Endodermal cell (in vitro differentiated cells): Measurements from ENCODE around the gene BTBD10. TPM values are rescaled to one million over a fixed set of nuclear protein-coding genes. Genes with fewer than 3 reads are reported as not detected.

Experiments
- DNase-seq: peaks from one replicate; pipeline ENCODE4 v3.0.0-alpha.2; 2017
- H3K27ac ChIP-seq: 2 replicates; pipeline ENCODE4 v1.5.1; 2013; ENCODE audit warnings: mild to moderate bottlenecking, low read depth, low read length, moderate library complexity
- H3K27me3 ChIP-seq: 2 replicates; pipeline ENCODE4 v1.6.1; 2013; ENCODE audit warnings: mild to moderate bottlenecking, low read length, moderate library complexity; ENCODE audit not compliant: insufficient read depth, control insufficient read depth, poor library complexity, severe bottlenecking
- H3K36me3 ChIP-seq: 2 replicates; pipeline ENCODE4 v1.7.0; 2013; ENCODE audit warnings: mild to moderate bottlenecking, low read length, moderate library complexity; ENCODE audit not compliant: control insufficient read depth, insufficient read depth
- H3K4me1 ChIP-seq: one replicate; pipeline ENCODE4 v1.7.0; 2013; ENCODE audit warnings: low read length; ENCODE audit not compliant: control insufficient read depth, insufficient read depth
- H3K4me3 ChIP-seq: 2 replicates; pipeline ENCODE4 v1.5.1; 2013; ENCODE audit warnings: mild to moderate bottlenecking, low read length, moderate library complexity
- H3K9ac ChIP-seq: 2 replicates; pipeline ENCODE4 v1.6.1; 2013; ENCODE audit warnings: mild to moderate bottlenecking, low read length, moderate library complexity; ENCODE audit not compliant: poor library complexity, severe bottlenecking; ENCODE audit errors: extremely low read depth
- H3K9me3 ChIP-seq: 2 replicates; pipeline ENCODE4 v1.6.1; 2013; ENCODE audit warnings: mild to moderate bottlenecking, low read length, moderate library complexity; ENCODE audit not compliant: control insufficient read depth
- H3K27ac Mint-ChIP-seq: 2 replicates; pipeline ENCODE4 v1.8.0; 2020; ENCODE audit warnings: mixed read lengths
- H3K27me3 Mint-ChIP-seq: 2 replicates; pipeline ENCODE4 v1.8.0; 2021; ENCODE audit warnings: mild to moderate bottlenecking, mixed read lengths; ENCODE audit not compliant: insufficient read depth
- H3K36me3 Mint-ChIP-seq: 2 replicates; pipeline ENCODE4 v1.8.0; 2020; ENCODE audit warnings: low read depth, mixed read lengths
- H3K4me1 Mint-ChIP-seq: 2 replicates; pipeline ENCODE4 v1.8.0; 2020; ENCODE audit warnings: mixed read lengths
- H3K4me3 Mint-ChIP-seq: 2 replicates; pipeline ENCODE4 v1.8.0; 2020; ENCODE audit warnings: mild to moderate bottlenecking, moderate library complexity, mixed read lengths
- H3K9me3 Mint-ChIP-seq: 2 replicates; pipeline ENCODE4 v1.8.0; 2020; ENCODE audit warnings: mild to moderate bottlenecking, mixed read lengths
- WGBS, 2 experiments: methylation state at CpG; one replicate each; pipeline versions ENCODE4 v1.1.5 to v1.1.7; 2013; ENCODE audit warnings: missing lambda C conversion rate in 2 of 2, mixed read lengths in 1 of 2; ENCODE audit not compliant: insufficient coverage in 1 of 2, insufficient read length in 1 of 2; 5-methylcytosine and 5-hydroxymethylcytosine counted together
- total RNA-seq, 2 donors: library from RNA; stranded (reverse); fragmentation: NEBNext Ultra II Directional in 1 of 2; extraction: Animal tissue kit (Norgen Biotek cat#: 25700) in 1 of 2; gene quantifications; 2 replicates in 1 of 2; 3 replicates in 1 of 2; pipeline ENCODE4 v1.2.1, GENCODE V29; 2021
- TF ChIP-seq, protein P1 (sequence below): fragments of 200-600 bp; sonication (generic); conservative IDR thresholded peaks from 2 replicates; pipeline ENCODE4 v1.5.0; 2021; ENCODE audit warnings: antibody characterized with exemption, mild to moderate bottlenecking

The BTBD10 gene
- total RNA-seq, 2 donors from 2014 or later, result 30.0 to 30.8 TPM

DNA sequence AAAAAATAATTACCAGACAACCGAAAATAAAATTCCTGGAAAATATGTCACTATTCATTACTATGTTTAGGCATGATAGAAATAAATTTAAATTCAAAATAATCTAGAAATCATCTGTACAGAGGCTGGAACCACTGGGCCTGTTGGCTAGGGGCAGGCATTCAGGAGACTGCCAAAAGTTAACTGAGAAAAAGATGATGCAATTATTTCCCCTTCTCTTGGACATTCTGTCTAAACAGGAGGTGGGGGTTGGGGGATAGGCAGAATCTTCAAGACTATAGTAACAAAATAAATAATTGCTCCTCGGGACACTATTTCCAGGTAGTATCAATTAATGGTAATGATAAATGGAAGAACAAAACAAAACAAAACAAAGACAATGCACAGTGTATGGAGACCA, 14.1 kb downstream of the BTBD10 start:
- Mint-ChIP-seq H3K9me3 (peaks cover 4% of the 10 kb centered on the region), H3K36me3 (no peaks in the 10 kb centered on the region), H3K27ac (no peak overlapping the region), H3K4me3 (no peak overlapping the region), H3K4me1 (peaks cover 5% of the 10 kb centered on the region), H3K27me3 (no peaks in the 10 kb centered on the region)
- Histone ChIP-seq H3K27ac (no peak overlapping the region), H3K9me3 (peaks cover 17% of the 10 kb centered on the region), H3K9ac (no peak overlapping the region), H3K4me3 (no peak overlapping the region), H3K36me3 (peaks cover 4% of the 10 kb centered on the region), H3K4me1 (no peaks in the 10 kb centered on the region), H3K27me3 (no peaks in the 10 kb centered on the region)
- no peak for DNase-seq
- TF ChIP-seq, protein P1, sequence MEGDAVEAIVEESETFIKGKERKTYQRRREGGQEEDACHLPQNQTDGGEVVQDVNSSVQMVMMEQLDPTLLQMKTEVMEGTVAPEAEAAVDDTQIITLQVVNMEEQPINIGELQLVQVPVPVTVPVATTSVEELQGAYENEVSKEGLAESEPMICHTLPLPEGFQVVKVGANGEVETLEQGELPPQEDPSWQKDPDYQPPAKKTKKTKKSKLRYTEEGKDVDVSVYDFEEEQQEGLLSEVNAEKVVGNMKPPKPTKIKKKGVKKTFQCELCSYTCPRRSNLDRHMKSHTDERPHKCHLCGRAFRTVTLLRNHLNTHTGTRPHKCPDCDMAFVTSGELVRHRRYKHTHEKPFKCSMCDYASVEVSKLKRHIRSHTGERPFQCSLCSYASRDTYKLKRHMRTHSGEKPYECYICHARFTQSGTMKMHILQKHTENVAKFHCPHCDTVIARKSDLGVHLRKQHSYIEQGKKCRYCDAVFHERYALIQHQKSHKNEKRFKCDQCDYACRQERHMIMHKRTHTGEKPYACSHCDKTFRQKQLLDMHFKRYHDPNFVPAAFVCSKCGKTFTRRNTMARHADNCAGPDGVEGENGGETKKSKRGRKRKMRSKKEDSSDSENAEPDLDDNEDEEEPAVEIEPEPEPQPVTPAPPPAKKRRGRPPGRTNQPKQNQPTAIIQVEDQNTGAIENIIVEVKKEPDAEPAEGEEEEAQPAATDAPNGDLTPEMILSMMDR, result no peak
- WGBS, 2 experiments, result no CpG with 5 or more reads among the region's 2 CpGs

DNA sequence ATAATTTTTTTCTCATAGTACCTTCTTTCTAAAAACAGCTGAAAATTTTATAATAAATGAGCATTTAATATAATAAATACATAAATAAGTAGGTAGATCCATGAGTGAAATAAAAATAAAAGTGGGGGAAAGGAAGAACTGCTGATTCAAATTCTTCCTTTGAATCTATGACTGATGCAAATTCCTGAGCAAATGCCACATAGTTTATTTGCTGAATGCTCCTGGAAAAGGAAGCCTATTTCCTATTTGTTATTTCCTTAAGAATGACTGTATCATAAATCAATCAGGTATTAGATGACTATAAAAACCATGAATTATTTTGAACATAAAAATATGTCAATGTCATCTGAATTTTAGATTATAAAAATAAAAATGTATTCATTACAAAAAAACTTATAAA, 16.6 kb downstream of the BTBD10 start:
- peaks cover 8% of the 10 kb centered on the region for H3K4me1 Mint-ChIP-seq
- no peaks in the 10 kb centered on the region for H3K27me3 Mint-ChIP-seq
- peaks cover 2% of the 10 kb centered on the region for H3K36me3 Mint-ChIP-seq
- Histone ChIP-seq H3K4me1 (peaks cover 4% of the 10 kb centered on the region), H3K9me3 (peaks cover 15% of the 10 kb centered on the region), H3K27me3 (no peaks in the 10 kb centered on the region), H3K27ac (no peak overlapping the region), H3K9ac (no peak overlapping the region), H3K36me3 (peaks cover 4% of the 10 kb centered on the region), H3K4me3 (no peak overlapping the region)
- DNase-seq, result no peak
- H3K9me3 Mint-ChIP-seq, result peaks cover 4% of the 10 kb centered on the region
- no peak overlapping the region for H3K27ac Mint-ChIP-seq
- TF ChIP-seq, protein P1, result no peak
- no peak overlapping the region for H3K4me3 Mint-ChIP-seq

DNA sequence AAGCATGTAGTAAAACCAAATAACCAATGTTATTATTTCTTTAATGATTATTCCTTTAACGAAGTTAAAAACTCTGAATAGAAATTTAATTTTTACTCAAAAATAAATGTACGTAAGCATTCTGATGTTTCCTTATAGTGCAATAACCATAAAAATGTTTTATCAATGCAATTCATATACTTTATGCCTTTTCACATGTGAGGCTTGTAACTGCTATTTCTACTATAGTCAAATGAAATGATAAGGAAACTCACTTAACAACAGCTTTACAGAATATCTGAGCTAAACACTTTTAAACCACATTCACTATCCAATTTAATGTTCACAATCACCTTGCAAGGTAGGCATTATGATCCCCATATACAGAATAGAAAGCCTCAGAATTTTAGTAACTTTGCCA, 17.4 kb downstream of the BTBD10 start:
- Histone ChIP-seq H3K27me3 (no peaks in the 10 kb centered on the region), H3K4me3 (no peak overlapping the region), H3K27ac (no peak overlapping the region), H3K9me3 (peaks cover 14% of the 10 kb centered on the region), H3K4me1 (peaks cover 4% of the 10 kb centered on the region), H3K9ac (no peak overlapping the region), H3K36me3 (peaks cover 4% of the 10 kb centered on the region)
- H3K9me3 Mint-ChIP-seq, result peaks cover 4% of the 10 kb centered on the region
- DNase-seq, result no peak
- peaks cover 2% of the 10 kb centered on the region for H3K36me3 Mint-ChIP-seq
- no peak overlapping the region for H3K4me3 Mint-ChIP-seq
- H3K27ac Mint-ChIP-seq, result no peak overlapping the region
- TF ChIP-seq, protein P1, result no peak
- no peaks in the 10 kb centered on the region for H3K27me3 Mint-ChIP-seq
- no CpG with 5 or more reads among the region's 2 CpGs for WGBS, 2 experiments
- peaks cover 5% of the 10 kb centered on the region for H3K4me1 Mint-ChIP-seq
